ENCODE data around the gene SLC12A7. TPM values are rescaled to one million over a fixed set of nuclear protein-coding genes. Genes with fewer than 3 reads are reported as not detected.

The SLC12A7 gene
- total RNA-seq, 1 donor from 2014 or later: 49.5 TPM

DNA sequence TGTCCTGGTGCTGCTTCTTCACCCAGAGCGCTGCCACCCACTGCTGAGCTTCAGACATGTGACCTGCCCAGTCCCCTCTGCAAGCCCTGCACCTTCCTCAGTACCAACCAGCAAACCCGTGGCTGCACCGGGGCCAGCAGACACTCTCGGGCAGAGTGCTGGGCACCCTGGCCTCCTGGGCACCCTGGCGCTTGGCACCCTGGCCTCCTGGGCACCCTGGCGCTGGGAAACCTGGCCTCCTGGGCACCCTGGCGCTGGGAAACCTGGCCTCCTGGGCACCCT, 31.7 kb upstream of the SLC12A7 start:
- intact Hi-C loops (cut with DNase I): no loop called here
- no peak for ATAC-seq
- Histone ChIP-seq H3K36me3 (no peaks in the 10 kb centered on the region), H3K27me3 (ENCODE audit: low read depth) (peaks cover 4% of the 10 kb centered on the region), H3K4me3 (no peak overlapping the region), H3K9me3 (no peaks in the 10 kb centered on the region), H3K4me1 (peaks cover 23% of the 10 kb centered on the region), H3K27ac (no peak overlapping the region)
- no peak for TF ChIP-seq CTCF (IDR thresholded peaks at IDR 0.05)
- DNase-seq: no peak

GRCh38 chr5:1142886-1143669, 31.2 kb upstream of the SLC12A7 start:
- Histone ChIP-seq H3K9me3 (no peaks in the 10 kb centered on the region), H3K4me1 (peaks cover 23% of the 10 kb centered on the region), H3K36me3 (no peaks in the 10 kb centered on the region), H3K27ac (no peak overlapping the region), H3K4me3 (no peak overlapping the region), H3K27me3 (ENCODE audit: low read depth) (peaks cover 4% of the 10 kb centered on the region)
- no peak for TF ChIP-seq CTCF (IDR thresholded peaks at IDR 0.05)
- intact Hi-C loops (cut with DNase I): no loop called here
- DNase-seq (no peak), ATAC-seq (no peak)

GRCh38 chr5:1141834-1142233, 30.0 kb upstream of the SLC12A7 start:
- intact Hi-C loops (cut with DNase I): no loop called here

DNA sequence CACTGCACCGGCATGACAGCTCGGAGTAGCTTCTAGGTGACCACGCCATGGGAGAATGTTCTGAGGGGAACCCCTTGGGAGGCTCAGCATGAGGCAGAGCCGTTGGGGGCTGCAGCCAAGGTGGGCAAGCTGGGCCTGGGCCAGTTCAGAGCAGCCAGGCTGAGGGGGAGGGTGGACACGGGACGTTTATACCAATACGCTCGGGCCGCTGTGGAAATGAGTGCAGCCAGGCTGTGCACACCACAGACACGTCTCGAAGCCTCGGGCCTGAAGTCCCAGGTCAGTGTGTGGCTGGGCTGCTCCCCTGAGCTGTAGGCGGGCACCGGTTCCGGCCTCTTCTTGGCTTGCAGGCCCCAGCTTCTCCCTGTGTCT, 28.9 kb upstream of the SLC12A7 start:
- no peak for ATAC-seq
- H3K9me3 ChIP-seq: no peaks in the 10 kb centered on the region
- no peak overlapping the region for H3K4me3 ChIP-seq
- intact Hi-C loops (cut with DNase I): no loop called here
- no peaks in the 10 kb centered on the region for H3K36me3 ChIP-seq
- H3K27me3 ChIP-seq (ENCODE audit: low read depth): peaks cover 4% of the 10 kb centered on the region
- H3K27ac ChIP-seq: no peak overlapping the region
- DNase-seq: no peak
- H3K4me1 ChIP-seq: peaks cover 17% of the 10 kb centered on the region
- TF ChIP-seq CTCF (IDR thresholded peaks at IDR 0.05): no peak

More at GRCh38 chr5:1141834-1142233, 30.0 kb upstream of the SLC12A7 start:
- no peak overlapping the region for H3K27ac ChIP-seq
- DNase-seq (no peak), ATAC-seq (no peak)
- no peaks in the 10 kb centered on the region for H3K36me3 ChIP-seq
- no peak overlapping the region for H3K4me3 ChIP-seq
- peaks cover 23% of the 10 kb centered on the region for H3K4me1 ChIP-seq
- no peaks in the 10 kb centered on the region for H3K9me3 ChIP-seq
- no peak for TF ChIP-seq CTCF (IDR thresholded peaks at IDR 0.05)
- H3K27me3 ChIP-seq (ENCODE audit: low read depth): peaks cover 4% of the 10 kb centered on the region

DNA sequence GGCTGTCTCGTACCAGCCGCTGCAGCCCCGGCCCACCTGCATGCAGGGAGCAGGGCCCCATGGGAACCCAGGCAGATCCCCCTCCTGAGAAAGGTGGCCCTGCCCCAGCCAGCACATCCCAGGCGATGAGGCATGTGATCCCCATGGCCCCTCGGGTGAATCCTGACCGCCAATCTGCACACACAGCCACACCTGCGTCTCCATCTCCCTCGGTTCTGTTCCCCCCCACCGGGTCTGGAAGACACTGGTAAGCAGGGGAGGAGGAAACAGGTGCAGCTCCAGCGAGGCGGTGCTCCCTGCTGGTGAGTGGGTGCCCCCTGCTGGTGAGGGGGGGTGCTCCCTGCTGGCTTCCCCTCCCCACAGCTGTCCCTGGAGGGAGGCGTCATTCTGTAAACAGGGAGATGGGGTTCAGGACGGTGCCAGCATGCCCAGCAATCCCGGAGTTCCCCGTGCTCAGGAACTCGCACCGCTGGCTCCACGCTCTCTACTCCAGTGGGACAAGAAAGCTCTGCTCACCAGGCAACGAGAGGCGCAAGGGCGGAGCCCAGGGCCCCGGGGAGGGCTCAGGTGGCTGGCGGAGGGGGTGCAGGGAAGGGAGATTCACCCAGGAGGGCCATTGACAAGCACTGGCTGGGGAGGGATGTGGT, 28.4 kb upstream of the SLC12A7 start:
- peak; percentile 89 for TF ChIP-seq CTCF (IDR thresholded peaks at IDR 0.05)
- DNase-seq: peak; percentile 85
- Histone ChIP-seq H3K36me3 (no peaks in the 10 kb centered on the region), H3K4me1 (peaks cover 12% of the 10 kb centered on the region), H3K27me3 (ENCODE audit: low read depth) (peaks cover 4% of the 10 kb centered on the region), H3K9me3 (no peaks in the 10 kb centered on the region), H3K27ac (no peak overlapping the region), H3K4me3 (no peak overlapping the region)
- ATAC-seq: peak; percentile 85 to 88
- intact Hi-C loops (cut with DNase I): no loop called here
